Measurements from ENCODE around the gene BTAF1. TPM values are rescaled to one million over a fixed set of nuclear protein-coding genes. Genes with fewer than 3 reads are reported as not detected.

BTAF1 gene
- total RNA-seq, 4 donors from 2014 or later = 33.1 to 72.3 (median 65.1) TPM

- TF ChIP-seq CTCF (IDR thresholded peaks at IDR 0.05) = no peak
- DNase-seq (ENCODE audit: low spot score) (no peak), ATAC-seq (ENCODE audit: low FRiP score) (no peak)
Measured at GRCh38 chr10:91896212-91896756, 27.3 kb upstream of the BTAF1 start.

- TF ChIP-seq CTCF (IDR thresholded peaks at IDR 0.05) = no peak
- DNase-seq (ENCODE audit: low spot score) (no peak), ATAC-seq (ENCODE audit: low FRiP score) (no peak)
Measured at GRCh38 chr10:91897421-91897820, 26.1 kb upstream of the BTAF1 start.

GRCh38 chr10:91901784-91902677, 21.5 kb upstream of the BTAF1 start:
- no peak for TF ChIP-seq CTCF (IDR thresholded peaks at IDR 0.05)
- ATAC-seq (ENCODE audit: low FRiP score) = peak; percentile 97
- no peak for DNase-seq (ENCODE audit: low spot score)

GRCh38 chr10:91907033-91907594, 16.5 kb upstream of the BTAF1 start:
- DNase-seq (ENCODE audit: low spot score) = no peak
- ATAC-seq (ENCODE audit: low FRiP score) = no peak
- no peak for TF ChIP-seq CTCF (IDR thresholded peaks at IDR 0.05)

- TF ChIP-seq CTCF (IDR thresholded peaks at IDR 0.05) = no peak
- DNase-seq (ENCODE audit: low spot score) (no peak), ATAC-seq (ENCODE audit: low FRiP score) (no peak)
Measured at GRCh38 chr10:91907914-91908336, 15.6 kb upstream of the BTAF1 start.

GRCh38 chr10:91908337-91909116, 15.0 kb upstream of the BTAF1 start:
- DNase-seq (ENCODE audit: low spot score) = no peak
- peak; percentile 62 for ATAC-seq (ENCODE audit: low FRiP score)
- no peak for TF ChIP-seq CTCF (IDR thresholded peaks at IDR 0.05)
